ENCODE data around the gene ATP8B3. TPM values are rescaled to one million over a fixed set of nuclear protein-coding genes. Genes with fewer than 3 reads are reported as not detected.

Gene ATP8B3
- total RNA-seq, 2 donors from 2014 or later: 11.7 to 28.7 TPM

DNA sequence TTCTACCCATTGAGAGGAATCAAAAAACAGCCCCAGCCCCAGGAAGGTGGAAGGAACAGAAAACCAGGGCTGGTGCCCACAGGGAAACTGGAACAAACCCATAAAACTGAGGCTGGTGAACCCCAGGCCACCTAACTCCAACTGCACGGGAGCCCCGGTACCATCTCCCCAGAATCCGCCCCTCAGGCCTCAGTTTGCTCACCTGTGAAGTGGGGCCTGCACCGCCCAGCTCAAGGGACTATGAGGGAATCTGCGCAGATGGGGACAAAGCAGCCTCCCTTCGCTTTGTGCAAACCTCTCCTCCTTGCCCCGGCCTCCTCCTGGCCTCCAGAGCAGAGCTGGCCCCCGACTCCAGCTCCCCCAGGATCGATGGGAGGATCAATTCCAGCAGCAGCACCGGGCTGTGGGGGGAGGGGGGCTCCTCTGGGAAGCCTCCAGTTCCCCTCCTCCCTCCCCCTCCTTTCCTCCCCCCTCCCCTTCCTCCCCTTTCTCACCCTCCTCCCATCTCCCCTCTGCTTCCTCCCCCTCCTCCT lies 67.9 kb downstream of the ATP8B3 start:
- DNase-seq (ENCODE audit: low spot score in 2 of 2) (no peak), ATAC-seq (no peak)
- no peaks in the 10 kb centered on the region for H3K9me3 Mint-ChIP-seq
- H3K36me3 Mint-ChIP-seq: no peaks in the 10 kb centered on the region
- H3K27ac Mint-ChIP-seq: no peak overlapping the region

DNA sequence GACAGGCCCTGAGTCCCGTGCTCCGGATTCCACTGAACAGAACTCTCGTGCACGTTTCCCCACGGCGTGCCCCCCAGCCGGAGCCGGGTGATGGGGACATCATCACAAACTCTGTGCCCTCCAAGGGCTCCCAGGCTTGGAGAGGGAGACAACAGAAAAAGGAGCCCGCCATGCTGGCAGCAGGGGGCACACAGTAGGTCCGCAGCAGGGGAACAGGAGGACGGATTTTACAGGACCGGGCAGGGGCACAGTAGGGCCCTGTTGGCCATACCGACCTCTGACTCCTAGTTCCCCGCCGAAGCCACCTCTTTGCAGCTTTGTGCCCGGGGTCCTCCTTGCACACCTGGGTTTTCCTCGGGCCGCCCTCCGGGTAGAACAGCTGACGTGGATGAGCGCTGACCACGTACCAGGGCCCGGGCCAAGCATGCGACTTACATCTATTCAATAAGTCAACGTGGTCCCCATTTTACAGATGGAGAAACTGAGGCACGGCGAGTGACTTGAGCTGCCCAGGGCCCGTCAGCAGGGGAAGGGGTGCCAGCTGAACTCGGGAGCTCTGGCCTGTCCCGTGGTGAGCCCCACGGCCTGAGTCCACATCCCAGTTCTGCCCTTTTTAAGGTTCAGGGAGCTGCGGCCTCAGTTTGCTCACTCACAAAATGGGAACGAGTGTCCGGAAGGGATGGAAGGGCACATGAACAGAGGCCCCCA lies 68.9 kb downstream of the ATP8B3 start:
- DNase-seq (ENCODE audit: low spot score in 2 of 2) (no peak), ATAC-seq (no peak)
- Mint-ChIP-seq H3K9me3 (no peaks in the 10 kb centered on the region), H3K27ac (no peak overlapping the region), H3K36me3 (no peaks in the 10 kb centered on the region)

DNA sequence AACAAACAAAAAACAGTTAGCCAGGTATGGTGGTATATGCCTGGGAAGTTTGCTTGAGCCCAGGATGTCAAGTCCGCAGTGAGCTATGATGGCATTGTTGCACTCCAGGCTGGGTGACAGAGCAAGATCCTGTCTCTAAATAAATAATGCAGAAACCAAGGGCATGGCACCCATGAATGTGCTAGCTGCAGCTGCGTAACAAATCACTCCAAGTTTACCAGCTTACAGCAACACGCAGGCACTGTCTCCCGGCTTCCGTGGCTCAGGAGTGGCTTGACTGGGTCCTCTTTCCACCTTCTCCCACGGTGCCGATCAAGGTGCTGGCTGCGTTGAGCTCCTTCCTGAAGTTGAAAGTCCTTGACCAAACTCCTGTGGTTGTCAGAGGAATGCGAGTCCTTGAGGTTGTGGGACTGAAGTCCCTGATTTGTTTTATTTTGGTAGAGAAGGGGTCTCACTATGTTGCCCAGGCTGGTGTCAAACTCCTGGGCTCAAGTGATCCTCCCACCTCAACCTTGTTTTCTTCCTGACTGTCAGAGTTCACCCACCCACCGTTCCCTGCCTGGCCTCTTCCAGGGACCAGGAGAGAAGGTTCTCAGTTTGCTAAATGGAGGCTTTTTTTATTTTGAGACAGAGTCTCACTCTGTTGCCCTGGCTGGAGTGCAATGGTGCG lies 72.0 kb downstream of the ATP8B3 start:
- DNase-seq (ENCODE audit: low spot score in 2 of 2) (no peak), ATAC-seq (no peak)
- H3K36me3 Mint-ChIP-seq: no peaks in the 10 kb centered on the region
- no peaks in the 10 kb centered on the region for H3K9me3 Mint-ChIP-seq
- no peak overlapping the region for H3K27ac Mint-ChIP-seq

DNA sequence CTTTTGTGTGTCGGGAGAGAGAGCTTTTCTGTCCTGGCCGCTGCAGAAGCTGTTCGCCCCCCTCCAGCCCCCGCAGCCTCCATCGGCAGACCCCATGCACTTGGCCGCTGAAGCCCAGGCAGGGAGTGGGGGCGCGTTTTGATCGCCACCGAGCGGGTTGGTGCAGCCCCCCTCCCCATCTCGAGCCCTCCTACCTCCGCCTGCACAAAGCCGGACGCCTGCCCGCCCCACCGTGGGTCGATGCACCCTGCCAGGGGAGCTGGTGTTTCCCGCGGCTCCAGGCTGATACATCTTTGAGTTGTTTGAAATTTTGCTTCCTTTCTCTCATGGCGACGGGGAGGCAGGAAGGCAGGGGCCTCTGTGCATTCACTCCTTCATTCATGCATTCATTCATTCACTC lies 75.1 kb downstream of the ATP8B3 start:
- DNase-seq (ENCODE audit: low spot score in 2 of 2) (no peak), ATAC-seq (no peak)
- Mint-ChIP-seq H3K36me3 (no peaks in the 10 kb centered on the region), H3K9me3 (no peaks in the 10 kb centered on the region), H3K27ac (no peak overlapping the region)

DNA sequence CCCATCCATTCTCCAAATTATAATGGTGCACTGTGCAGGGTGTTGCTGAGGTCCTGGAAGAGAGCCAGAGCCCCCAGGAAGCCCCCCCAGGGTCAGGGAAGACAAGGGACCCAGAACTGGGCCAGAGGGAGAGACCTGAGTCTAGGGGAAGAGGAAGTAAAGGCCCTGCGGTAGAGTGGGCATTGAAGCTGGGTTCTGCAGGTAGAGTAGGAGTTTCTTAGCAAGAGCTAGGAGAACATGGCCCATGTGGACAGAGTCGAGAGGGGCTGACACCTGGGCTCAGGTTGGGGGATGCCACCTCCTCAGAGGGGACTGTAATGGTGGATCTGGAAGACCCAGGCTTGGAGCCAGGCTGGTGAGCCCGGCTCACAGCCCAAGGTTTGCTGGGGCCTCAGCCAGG lies 75.8 kb downstream of the ATP8B3 start:
- ATAC-seq (no peak), DNase-seq (ENCODE audit: low spot score in 2 of 2) (no peak)
- no peak overlapping the region for H3K27ac Mint-ChIP-seq
- no peaks in the 10 kb centered on the region for H3K9me3 Mint-ChIP-seq
- no peaks in the 10 kb centered on the region for H3K36me3 Mint-ChIP-seq

DNA sequence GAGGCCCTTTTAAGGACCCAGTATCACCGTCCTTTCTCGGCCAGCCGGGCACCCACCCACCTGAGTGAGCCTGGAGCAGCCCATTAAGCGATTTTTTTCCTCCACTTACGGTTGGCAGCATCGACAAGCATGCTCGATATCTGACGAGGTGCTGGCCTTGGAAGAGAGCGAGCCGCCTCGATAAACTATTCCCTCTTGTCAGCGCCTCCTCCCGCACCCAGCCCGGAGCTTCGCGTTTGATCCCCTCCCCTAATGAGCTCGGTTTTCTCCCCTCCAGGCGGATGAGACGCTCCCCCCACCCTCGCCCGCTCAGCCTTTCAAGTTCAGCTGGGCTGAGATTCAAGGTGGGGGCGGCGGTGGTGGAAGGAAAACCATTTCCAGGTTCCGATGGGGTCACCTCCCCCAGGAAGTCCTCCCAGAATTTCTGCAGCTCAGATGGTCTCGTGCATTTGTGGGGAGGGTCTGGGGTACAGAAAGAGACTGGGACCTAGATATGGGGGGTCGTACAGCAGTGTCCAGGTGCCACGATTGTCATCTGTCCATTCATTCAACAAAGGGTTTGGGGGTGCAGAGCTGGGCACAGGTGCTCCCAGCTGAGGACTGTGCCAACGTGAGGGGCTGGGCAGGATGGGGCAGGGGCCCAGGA lies 77.6 kb downstream of the ATP8B3 start:
- H3K9me3 Mint-ChIP-seq: no peaks in the 10 kb centered on the region
- no peak for ATAC-seq
- DNase-seq (ENCODE audit: low spot score in 2 of 2): no peak
- no peak overlapping the region for H3K27ac Mint-ChIP-seq
- H3K36me3 Mint-ChIP-seq: no peaks in the 10 kb centered on the region

Other genes with a start within 250 kb of the ATP8B3 start
- gene MEX3D, start 244.0 kb downstream of the ATP8B3 start, total RNA-seq: 1 to 10 TPM; 3.0 to 7.0 TPM
- 100 to 1,000 TPM in 1 of 2 donors, 10 to 100 TPM in 1; 50.8 to 103 TPM for gene MBD3, start 219.4 kb downstream of the ATP8B3 start, total RNA-seq
- gene UQCR11, start 206.8 kb downstream of the ATP8B3 start, total RNA-seq: 100 to 1,000 TPM; 163 to 193 TPM
- 100 to 1,000 TPM in 1 of 2 donors, 10 to 100 TPM in 1; 65.2 to 104 TPM for gene TCF3, start 159.7 kb downstream of the ATP8B3 start, total RNA-seq
- not detected for gene ONECUT3, start 58.8 kb downstream of the ATP8B3 start, total RNA-seq
- 10 to 100 TPM; 35.5 to 44.5 TPM for gene REXO1, start 36.2 kb upstream of the ATP8B3 start, total RNA-seq
- gene KLF16, start 51.3 kb upstream of the ATP8B3 start, total RNA-seq: 10 to 100 TPM; 20.5 to 22.6 TPM
- 100 to 1,000 TPM; 109 to 110 TPM for gene ABHD17A, start 73.2 kb upstream of the ATP8B3 start, total RNA-seq
- gene ADAT3, start 93.1 kb upstream of the ATP8B3 start, total RNA-seq: 1 to 10 TPM; 8.5 to 10.0 TPM
- 10 to 100 TPM; 22.4 to 28.2 TPM for gene SCAMP4, start 93.1 kb upstream of the ATP8B3 start, total RNA-seq
- 10 to 100 TPM; 33.1 to 58.6 TPM for gene CSNK1G2, start 128.9 kb upstream of the ATP8B3 start, total RNA-seq
- gene BTBD2, start 203.4 kb upstream of the ATP8B3 start, total RNA-seq: 10 to 100 TPM; 24.6 to 60.8 TPM
- 100 to 1,000 TPM; 211 to 261 TPM for gene MKNK2, start 239.0 kb upstream of the ATP8B3 start, total RNA-seq

Data from activated naive CD4-positive, alpha-beta T cell treated with anti-CD3 and anti-CD28 coated beads, Interleukin-2, amount 50 U/mL, for 72 hours (primary cell).